ENCODE data around the gene CCS.
"Not testable (repeated sequence)": the region's sequence is repeated elsewhere in the genome, so short reads cannot be mapped to it uniquely, and the experiment has no call there.

The CCS gene

DNA sequence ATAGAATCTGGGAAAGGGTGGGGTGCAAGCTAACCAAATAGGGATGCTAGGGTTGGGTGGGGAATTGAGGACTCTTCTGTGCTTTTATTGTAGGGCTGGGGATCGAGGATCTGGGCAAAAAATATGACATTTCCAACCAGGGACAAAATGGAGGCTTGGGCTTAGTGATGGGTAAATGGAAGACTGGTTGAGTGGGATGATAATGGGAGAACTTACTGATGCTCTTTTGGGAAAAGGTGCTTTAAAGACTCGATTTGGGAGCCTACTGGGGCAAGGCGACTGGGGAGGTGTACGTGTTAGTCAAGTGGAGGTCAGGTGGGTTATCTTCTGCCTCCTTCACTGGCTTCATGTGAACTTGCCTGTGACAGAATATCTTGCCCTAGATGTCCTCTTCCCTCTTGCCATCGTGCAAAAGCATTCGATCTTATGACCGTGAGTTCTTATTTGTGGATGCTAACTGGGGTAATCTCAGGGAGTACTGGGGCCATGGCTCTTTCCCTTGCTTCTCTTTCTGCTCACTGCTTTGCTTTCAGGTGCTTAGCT is 35.1 kb downstream of the CCS start:
- no peak for DNase-seq

DNA sequence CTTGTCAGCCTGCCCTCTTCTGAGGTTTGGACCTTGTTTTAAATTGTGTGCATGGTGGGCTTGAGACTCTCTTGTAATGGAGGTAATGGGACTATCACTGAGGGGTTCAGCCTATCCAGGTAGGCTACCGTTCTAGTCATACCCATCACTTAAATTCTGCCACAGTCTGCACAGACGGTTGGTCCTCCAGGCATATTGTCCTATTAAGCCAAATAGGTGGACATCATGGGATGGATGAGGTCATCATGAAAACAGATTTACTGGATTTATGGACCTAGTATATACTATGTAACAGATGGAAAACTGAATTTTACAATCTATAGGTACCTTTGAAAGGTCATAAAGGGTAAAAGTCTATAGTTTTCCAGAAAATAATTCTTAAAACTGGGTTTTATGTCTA is 36.4 kb downstream of the CCS start:
- DNase-seq = no peak

DNA sequence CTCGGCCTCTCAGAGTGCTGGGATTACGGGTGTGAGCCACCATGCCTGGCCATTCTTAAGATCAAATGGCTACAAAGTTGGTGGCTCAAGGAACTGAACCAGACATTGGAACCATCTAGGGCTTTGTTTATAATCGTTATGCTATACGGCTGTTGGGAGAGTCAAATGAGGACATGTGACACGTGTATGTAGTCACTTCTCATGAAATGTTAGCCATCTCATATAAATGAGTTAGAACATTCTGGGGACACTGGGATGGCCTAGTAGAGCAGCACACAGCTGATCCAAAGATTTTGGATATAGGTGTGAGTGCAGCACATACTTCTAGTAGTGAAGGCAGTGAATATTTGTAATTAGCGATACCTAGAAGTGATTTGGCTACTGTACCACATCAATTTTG is 38.9 kb downstream of the CCS start:
- DNase-seq = no peak

DNA sequence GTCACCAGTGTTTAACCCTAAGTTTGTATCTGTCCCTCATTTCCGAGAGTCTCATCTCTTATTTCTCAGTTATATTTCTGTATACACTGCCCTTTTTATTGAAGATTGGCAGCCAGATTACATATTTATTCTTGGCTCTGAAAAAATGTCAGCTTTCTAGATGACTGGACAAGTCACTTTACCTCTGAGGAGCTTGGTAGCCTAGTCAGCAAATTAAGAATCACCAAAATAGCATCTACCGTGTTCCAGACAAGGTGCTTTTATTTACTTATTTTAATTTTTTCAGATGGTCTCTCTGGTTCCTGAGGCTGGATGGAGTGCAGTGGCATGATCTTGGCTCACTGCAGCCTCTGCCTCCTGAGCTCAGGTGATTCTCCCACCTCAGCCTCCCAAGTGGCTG is 40.0 kb downstream of the CCS start:
- no peak for DNase-seq

DNA sequence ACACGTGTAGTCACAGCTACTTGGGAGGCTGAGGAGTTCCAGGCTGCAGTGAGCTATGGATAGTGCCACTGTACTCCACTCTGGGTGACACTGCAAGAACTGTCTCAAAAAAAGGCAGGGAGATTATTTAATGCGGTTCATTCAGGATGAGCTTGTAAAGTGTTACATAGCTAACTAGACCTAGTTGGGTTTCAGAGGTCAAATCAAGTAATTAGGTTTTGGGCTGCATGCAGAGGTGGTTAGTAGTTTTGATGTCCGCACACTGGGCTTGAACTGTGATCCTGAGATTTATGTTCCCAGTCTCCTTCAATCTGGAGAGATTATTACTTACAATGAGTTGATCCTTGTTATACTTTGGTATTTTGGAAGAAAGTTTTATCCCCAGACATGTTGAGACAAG is 43.4 kb downstream of the CCS start:
- DNase-seq = no peak

DNA sequence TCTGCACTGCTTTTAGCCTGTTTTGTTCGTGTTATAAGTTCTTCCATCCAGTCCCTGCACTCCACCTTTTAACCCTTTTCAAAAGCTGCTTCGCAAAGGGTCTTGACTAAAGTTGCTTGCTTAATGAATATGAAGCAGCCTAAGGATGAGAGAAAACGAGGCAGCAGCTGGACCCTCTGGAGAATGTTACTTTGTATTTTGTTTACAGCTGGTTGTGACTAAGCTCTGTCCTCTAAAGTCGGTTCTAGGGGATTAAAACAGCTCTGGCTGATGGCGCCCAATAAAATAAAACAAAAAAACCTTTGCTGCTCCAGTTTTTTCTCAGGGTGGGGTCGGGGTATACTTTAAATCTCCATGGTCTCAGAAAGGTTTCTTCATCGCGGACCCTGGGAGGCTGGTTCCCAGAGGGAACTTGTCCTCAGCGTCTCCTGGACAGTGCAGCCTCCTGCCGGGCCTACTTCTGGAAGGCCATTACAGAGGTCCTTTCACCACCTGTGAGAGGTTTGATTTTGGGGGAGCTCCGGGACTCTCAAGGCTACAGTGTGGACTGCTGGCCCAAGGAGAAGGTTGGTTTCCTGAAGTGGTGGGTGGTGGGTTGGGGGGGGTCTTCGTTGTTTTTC is 44.7 kb downstream of the CCS start:
- DNase-seq = no peak

DNA sequence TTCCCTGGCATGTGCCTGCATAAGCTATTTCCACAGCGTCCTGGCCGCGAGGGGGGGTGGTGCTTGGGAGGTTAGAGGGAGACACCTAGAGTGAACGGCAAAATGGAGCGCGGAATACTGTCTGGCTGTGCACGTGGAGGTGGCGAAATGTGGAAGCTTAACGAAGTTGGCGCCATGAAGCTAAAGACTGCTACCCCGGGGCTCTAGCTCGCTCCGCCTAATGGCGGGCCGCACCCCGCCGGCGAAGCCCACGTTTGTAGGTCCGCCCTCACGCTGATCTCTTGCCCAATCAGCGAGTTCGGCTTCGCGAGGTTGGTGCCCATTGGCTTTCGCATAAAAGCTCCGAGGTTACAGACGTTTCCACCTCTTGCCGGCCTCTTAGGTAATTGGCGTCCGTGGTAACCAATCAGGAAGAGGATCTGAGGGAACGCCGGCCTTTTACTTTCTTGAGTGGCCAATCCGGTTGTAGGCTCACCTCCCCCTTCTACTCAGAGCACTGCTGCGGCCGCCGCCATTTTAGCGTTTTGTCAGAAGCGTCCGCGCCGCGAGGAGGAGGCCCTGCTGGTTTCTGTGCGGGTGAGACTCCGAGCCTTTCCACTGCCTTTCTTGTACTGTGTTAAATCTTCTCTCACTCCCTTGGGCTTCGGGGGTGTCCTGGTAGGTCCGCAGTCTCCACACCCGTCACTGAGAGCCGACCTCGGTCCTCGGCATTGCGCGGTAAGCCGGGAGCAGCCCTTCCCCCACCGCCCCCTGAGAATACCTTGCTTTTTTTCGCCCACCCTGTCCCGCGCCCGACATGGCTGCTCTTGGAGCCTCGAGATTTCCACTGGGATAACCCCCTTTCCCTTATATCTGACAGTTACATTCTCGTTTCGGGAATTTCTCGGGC is 45.4 kb downstream of the CCS start, which contains the start of gene RBM4:
RBM4 (plus strand) TSS at position 527 of the 889 bp plus-strand sequence. CDS start 1,009 bp downstream, outside the sequence.
- peak; percentile 50 for DNase-seq

DNA sequence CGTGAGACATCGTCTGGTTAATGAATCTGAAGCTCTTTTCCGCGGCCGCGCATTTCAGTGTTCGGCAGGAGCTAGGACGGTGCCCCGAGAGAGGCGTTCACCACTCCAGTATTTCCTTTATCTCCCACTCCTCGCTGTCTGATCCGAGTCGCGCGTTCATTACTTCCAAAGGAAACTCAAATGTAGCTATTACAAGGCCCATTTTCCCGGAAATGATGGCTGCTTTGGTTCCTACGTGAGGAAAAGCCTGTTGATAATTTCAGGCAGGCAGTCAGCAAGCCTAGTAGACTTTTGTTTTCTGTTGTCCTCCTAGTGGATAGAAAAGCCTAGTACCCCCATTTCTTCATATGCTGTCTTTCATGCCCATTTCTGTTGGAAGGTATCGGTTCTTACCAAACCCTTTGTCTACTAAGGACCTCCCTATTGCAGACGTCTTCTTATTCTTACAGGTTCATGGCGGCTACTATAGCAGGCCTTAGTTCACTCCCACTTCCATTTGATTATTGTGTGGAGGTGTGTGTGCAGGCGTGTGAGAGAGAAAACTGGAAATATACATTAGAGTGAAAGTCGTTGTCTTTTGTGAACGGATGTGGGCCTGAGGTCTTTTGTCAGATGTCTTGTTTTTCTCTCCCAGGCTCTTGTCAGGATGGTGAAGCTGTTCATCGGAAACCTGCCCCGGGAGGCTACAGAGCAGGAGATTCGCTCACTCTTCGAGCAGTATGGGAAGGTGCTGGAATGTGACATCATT is 46.3 kb downstream of the CCS start:
- no peak for DNase-seq

DNA sequence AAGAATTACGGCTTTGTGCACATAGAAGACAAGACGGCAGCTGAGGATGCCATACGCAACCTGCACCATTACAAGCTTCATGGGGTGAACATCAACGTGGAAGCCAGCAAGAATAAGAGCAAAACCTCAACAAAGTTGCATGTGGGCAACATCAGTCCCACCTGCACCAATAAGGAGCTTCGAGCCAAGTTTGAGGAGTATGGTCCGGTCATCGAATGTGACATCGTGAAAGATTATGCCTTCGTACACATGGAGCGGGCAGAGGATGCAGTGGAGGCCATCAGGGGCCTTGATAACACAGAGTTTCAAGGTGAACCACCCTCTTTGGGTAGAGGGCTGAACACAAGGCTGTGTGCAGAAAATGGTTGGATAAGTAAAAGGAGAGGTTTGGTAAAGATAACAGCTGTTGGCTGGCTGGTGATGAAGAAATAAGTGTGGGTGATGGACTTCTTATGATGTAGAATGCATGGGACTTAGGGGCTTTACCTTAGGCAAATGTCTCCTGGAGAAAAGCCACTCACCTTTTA is 46.9 kb downstream of the CCS start:
- DNase-seq = not testable (repeated sequence)

DNA sequence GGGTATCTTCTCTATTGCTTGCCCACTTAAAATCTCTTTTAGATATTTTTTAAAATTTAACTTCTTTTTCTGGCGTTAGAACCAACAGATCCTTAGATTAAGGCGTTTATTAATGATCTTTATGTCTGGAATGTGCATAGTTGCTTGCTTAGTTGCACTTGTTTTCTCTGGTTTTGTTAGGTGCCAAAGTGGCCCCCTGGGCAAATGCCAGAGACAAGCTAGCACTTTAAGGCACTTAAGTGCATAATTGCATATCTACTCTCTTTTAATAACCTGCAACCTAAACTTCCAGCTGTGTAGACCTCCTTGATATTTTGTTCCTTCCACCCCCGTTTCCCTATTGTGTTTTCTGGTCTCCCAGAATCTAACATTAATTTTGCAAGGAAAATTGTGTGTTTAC is 48.8 kb downstream of the CCS start:
- DNase-seq = no peak

DNA sequence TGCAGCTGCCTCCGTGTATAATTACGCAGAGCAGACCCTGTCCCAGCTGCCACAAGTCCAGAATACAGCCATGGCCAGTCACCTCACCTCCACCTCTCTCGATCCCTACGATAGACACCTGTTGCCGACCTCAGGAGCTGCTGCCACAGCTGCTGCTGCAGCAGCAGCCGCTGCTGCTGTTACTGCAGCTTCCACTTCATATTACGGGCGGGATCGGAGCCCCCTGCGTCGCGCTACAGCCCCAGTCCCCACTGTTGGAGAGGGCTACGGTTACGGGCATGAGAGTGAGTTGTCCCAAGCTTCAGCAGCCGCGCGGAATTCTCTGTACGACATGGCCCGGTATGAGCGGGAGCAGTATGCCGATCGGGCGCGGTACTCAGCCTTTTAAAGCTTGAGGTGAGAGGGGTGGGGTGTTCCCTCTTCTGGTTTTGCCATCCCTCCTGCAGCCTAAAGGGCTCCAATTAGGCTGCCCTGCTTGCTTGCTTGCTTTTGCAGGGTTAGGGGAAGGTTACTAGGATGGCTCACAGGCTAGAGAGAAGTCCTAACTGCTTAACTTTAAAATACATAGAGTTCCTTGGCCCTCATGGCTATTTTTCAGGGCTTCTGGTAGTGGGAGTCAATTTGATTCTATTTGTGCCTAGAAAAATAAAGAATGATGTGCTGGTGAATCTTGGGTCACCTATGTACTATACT is 50.9 kb downstream of the CCS start:
- no peak for DNase-seq

DNA sequence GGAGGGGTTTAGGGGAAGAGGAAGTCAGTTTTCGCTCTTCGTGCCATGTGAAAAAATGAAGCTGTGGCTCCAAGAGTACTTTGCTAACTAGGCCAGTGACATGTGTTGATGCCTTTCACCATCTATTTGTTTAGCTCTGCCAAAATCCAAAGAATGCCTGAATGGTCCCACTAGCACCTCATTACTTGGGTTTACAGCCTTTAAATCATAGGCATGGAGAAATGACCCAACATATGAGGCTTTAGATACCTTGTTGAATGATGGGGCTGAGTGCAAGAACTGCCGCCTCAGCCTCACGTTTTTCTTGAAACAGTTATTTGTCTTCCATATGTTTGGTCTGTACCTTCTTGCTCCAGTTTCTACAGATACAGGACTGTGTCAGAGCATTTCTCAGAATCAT is 53.8 kb downstream of the CCS start:
- no peak for DNase-seq

DNA sequence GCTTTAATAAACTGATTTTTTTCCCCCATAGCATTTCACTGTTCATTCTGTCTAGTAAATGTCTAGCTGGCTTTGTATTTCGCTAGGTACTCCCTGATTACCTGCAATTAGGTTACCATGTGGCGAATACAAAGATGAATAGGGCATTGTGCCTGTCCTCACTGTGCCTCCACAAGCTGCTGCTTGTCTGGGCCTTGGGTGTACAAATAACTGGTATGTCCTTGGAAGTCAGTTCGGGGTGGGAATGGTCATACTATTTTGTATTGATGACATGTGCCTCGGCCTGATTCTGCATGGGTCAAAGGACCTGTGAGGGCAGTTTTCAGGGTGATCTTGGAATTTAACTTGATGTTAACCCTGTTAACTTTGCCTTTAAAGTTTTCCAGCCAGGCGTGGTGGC is 56.9 kb downstream of the CCS start:
- no peak for DNase-seq

DNA sequence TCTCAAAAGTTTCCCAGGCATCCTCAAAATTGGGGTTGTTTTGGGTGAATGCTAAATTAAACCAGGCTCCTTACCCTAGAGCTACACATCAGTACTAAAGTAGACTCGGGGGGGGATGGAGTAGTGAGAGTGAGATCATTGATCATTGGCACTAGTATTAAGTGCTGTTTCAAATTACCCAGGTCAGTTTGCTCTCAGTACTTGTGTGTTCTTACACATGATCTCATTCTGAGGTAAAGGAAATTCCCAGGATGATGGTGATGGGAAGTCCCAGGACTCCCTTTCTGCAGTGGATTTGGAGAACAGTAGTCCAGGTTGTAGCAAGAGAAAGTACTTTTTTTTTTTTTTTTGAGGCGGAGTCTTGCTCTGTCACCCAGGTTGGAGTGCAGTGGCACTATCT is 58.0 kb downstream of the CCS start:
- no peak for DNase-seq

DNA sequence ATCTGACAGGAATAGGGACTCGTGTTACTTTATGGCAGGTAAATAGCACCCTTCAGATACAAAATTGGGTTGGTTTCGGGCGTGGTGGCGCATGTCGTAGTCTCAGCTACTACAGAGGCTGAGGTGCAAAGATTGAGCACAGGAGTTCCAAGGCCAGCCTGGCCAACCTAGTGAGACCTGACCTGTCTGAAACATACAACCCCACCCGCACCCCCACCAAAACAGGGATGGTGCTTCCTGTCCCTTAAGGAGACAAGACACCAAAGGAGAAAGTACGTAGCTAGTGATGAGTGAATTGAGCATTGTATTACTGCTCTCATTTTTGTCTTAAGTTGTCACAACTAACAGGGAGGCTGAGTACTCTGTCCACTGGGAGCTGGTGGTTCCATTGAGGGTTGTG is 59.7 kb downstream of the CCS start:
- no peak for DNase-seq

DNA sequence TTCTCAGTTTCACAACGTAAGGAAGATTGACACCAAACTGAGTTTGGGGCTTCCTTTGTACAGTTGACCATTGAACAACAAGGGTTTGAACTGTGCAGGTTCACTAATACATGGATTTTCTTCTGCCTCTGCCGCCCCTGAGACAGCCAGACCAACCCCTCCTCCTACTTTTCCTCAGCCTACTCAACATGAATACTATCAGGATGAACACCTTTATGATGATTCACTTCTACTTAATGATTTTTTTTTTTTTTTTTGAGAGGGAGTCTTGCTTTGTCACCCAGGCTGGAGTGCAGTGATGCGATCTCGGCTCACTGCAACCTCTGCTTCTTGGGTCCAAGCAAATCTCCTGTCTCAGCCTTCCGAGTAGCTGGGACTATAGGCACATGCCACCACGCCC is 60.1 kb downstream of the CCS start:
- no peak for DNase-seq
